ENCODE measurements around the gene SLC6A3. TPM values are rescaled to one million over a fixed set of nuclear protein-coding genes. Genes with fewer than 3 reads are reported as not detected.

SLC6A3 gene
- total and polyA plus RNA-seq, 9 of the 15 experiments (the other 6 are each of a cell fraction or from before 2014, with no cell fraction given) = not detected

GRCh38 chr5:1493941-1494340 is 48.7 kb upstream of the SLC6A3 start (continued):
- no peak for TF ChIP-seq VEZF1 (CRISPR knock-in tag; IDR thresholded peaks at IDR 0.05)
- TF ChIP-seq RBM25 (IDR thresholded peaks at IDR 0.05; ENCODE audit: low read depth, low read length, severe bottlenecking) = no peak
- TF ChIP-seq ZKSCAN8 (CRISPR knock-in tag; IDR thresholded peaks at IDR 0.05) = no peak
- no peak for TF ChIP-seq MYNN (IDR thresholded peaks at IDR 0.05)
- no peak for TF ChIP-seq MYNN (CRISPR knock-in tag; IDR thresholded peaks at IDR 0.05)

GRCh38 chr5:1493413-1493812 is 48.2 kb upstream of the SLC6A3 start:
- FAIRE-seq (no peak), DNase-seq (ENCODE audit: extremely low read depth in 1 of 4, low spot score in 3 of 4) (no peak), ATAC-seq (no peak)
- no peaks in the 10 kb centered on the region for H3K9me3 ChIP-seq (replicated peaks; ENCODE audit: control insufficient read depth, insufficient read depth, low read depth, low read length)
- ChIA-PET CTCF (ENCODE audit: low intra/inter-chr PET ratio) (no interaction called here), POLR2A (no interaction called here)
- H2AFZ ChIP-seq (ENCODE audit: low read depth, low read length) = no peak overlapping the region
- H3K27me3 ChIP-seq (ENCODE audit: control insufficient read depth in 2 of 2, insufficient read depth in 2 of 2, low read length in 2 of 2) = no peaks in the 10 kb centered on the region
- intact Hi-C loops (cut with micrococcal nuclease) = no loop called here
- H3K4me2 ChIP-seq (ENCODE audit: insufficient read depth, low read length) = no peak overlapping the region
- no peak overlapping the region for H3K27ac ChIP-seq (ENCODE audit: extremely low read depth, low read depth, low read length)
- H3K4me3 ChIP-seq = no peak overlapping the region
- BruUV-seq (replicated peaks) = no TSS peak
- WGBS (ENCODE audit: insufficient coverage, low coverage, missing lambda C conversion rate) = 68% methylated on average over 15 of the region's 16 CpGs
- no peak overlapping the region; a peak in 1 of 4 replicates for H3K9ac ChIP-seq (ENCODE audit: insufficient read depth in 1 of 2, low read depth in 2 of 2, low read length in 2 of 2)
- H3K36me3 ChIP-seq (ENCODE audit: control insufficient read depth, insufficient read depth, low read length) = peaks cover 6% of the 10 kb centered on the region; the same call in 2 of the 3 replicates
- in situ Hi-C loops (cut with MboI) = no loop called here
- H4K20me1 ChIP-seq (replicated peaks; ENCODE audit: control insufficient read depth, insufficient read depth, low read length) = peaks cover 5% of the 10 kb centered on the region; the same call in 1 of the 2 replicates
- peaks cover 0 to 10% of the 10 kb centered on the region in 2 experiments; a peak in 1 of 5 replicates for H3K4me1 ChIP-seq (replicated peaks in 1 of 2; ENCODE audit: control insufficient read depth in 2 of 2, insufficient read depth in 2 of 2, low read length in 2 of 2)
- no peaks in the 10 kb centered on the region for H3K79me2 ChIP-seq (ENCODE audit: control insufficient read depth, insufficient read depth, low read length)
- H3K9me1 ChIP-seq (ENCODE audit: control insufficient read depth, insufficient read depth, low read length) = no peaks in the 10 kb centered on the region
- TF ChIP-seq, protein P1, sequence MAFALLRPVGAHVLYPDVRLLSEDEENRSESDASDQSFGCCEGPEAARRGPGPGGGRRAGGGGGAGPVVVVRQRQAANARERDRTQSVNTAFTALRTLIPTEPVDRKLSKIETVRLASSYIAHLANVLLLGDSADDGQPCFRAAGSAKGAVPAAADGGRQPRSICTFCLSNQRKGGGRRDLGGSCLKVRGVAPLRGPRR (CRISPR knock-in tag; IDR thresholded peaks at IDR 0.05) = no peak
- TF ChIP-seq WHSC1 (IDR thresholded peaks at IDR 0.05; ENCODE audit: low read length) (no peak), MIER1 (IDR thresholded peaks at IDR 0.05; ENCODE audit: low read depth) (no peak), ZMIZ1 (IDR thresholded peaks at IDR 0.05; ENCODE audit: low read depth in 2 of 2, low read length in 2 of 2) (no peak), ZBTB1 (CRISPR knock-in tag; IDR thresholded peaks at IDR 0.05; ENCODE audit: borderline replicate concordance, low read depth) (no peak), ZNF830 (CRISPR knock-in tag; IDR thresholded peaks at IDR 0.05) (no peak)
- TF ChIP-seq, protein P2, sequence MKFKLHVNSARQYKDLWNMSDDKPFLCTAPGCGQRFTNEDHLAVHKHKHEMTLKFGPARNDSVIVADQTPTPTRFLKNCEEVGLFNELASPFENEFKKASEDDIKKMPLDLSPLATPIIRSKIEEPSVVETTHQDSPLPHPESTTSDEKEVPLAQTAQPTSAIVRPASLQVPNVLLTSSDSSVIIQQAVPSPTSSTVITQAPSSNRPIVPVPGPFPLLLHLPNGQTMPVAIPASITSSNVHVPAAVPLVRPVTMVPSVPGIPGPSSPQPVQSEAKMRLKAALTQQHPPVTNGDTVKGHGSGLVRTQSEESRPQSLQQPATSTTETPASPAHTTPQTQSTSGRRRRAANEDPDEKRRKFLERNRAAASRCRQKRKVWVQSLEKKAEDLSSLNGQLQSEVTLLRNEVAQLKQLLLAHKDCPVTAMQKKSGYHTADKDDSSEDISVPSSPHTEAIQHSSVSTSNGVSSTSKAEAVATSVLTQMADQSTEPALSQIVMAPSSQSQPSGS (CRISPR knock-in tag; IDR thresholded peaks at IDR 0.05) = no peak
